NCI-H2227 treated with DMSO at 0.1 percent for 48 hours (cell line): ENCODE data around the gene KLHL1.

Source experiments
- DNase-seq: peaks from one replicate; lab custom pipeline; 2025; lab: John Stamatoyannopoulos, UW

The KLHL1 gene

GRCh38 chr13:69677343-69677742 is 430.9 kb downstream of the KLHL1 start:
- DNase-seq, result no peak

DNA sequence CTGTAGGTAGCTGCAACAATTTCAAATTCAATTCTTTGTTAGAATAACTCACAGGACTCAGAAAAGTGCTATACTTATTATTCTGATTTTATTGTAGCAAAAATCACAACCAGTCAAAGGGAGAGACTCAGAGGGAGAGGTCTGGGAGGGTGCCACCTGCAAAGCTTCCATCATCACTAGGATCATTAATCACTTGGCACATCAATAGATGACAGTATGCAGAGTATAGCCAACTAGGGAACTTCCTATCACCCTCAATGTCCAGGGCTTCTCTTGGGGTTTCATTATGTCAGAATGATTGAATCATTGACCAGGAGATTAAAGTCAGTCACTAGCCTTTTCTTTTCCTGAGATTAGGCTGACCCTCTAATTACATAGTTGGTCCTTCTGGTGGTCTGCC is 432.0 kb downstream of the KLHL1 start:
- DNase-seq, result no peak

GRCh38 chr13:69660155-69660554 is 448.1 kb downstream of the KLHL1 start:
- DNase-seq, result no peak

GRCh38 chr13:69657676-69658075 is 450.6 kb downstream of the KLHL1 start:
- no peak for DNase-seq

DNA sequence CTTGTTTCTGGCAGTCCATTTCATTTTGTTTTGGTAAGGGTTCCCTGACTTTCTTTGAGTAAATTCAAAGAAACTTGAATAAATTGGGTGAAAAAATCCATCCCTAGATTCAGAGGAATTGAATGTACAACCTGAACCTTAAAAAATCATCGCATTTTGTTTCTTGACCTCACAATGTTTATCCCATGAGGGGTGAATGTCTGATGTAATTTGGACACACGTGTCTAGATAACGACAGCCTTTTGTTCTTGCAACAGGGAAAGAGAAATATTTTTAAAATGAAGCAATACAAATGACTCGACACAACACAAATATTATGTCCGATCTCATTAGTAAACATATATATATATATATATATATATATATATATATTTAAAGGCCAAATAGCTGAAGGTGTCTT is 453.9 kb downstream of the KLHL1 start:
- no peak for DNase-seq
